Measurements from ENCODE around the gene WNT3. TPM values are rescaled to one million over a fixed set of nuclear protein-coding genes. Genes with fewer than 3 reads are reported as not detected.

Gene WNT3
- total and polyA plus RNA-seq, 2 donors (not counting 3 experiments of a cell fraction or from before 2014, with no cell fraction given) = 1.4 to 2.1 TPM

- ChIA-PET POLR2A (no interaction called here), CTCF (interaction anchor here (0.6 kb wide), 1 partner anchor 336 kb away, joined by 3 read pairs; no protein-coding TSS in a partner anchor)
- Histone ChIP-seq H3K4me2 (ENCODE audit: insufficient read depth, low read length) (no peak overlapping the region), H3K9me3 (replicated peaks; ENCODE audit: control insufficient read depth, insufficient read depth, low read length) (no peaks in the 10 kb centered on the region), H3K27ac (ENCODE audit: insufficient read depth, low read depth, low read length) (no peak overlapping the region), H2AFZ (ENCODE audit: low read depth, low read length) (no peak overlapping the region), H3K4me3 (replicated peaks in 1 of 3; ENCODE audit: insufficient read depth in 1 of 3, low read depth in 1 of 3, low read length in 3 of 3) (no peak overlapping the region), H3K4me1 (ENCODE audit: control insufficient read depth, extremely low read depth, insufficient read depth, low read length) (no peaks in the 10 kb centered on the region), H3K36me3 (ENCODE audit: control insufficient read depth in 2 of 2, extremely low read depth in 1 of 2, insufficient read depth in 2 of 2, low read length in 2 of 2) (no peaks in the 10 kb centered on the region), H4K20me1 (replicated peaks; ENCODE audit: control insufficient read depth, extremely low read depth, insufficient read depth, low read length) (no peaks in the 10 kb centered on the region), H3K9ac (replicated peaks; ENCODE audit: extremely low read depth, insufficient read depth, low read length) (no peak overlapping the region), H3K27me3 (ENCODE audit: control insufficient read depth in 2 of 2, insufficient read depth in 2 of 2, low read length in 2 of 2) (peaks cover 5 to 11% of the 10 kb centered on the region in 2 experiments), H3K9me1 (replicated peaks; ENCODE audit: control insufficient read depth, extremely low read depth, insufficient read depth, low read length) (no peaks in the 10 kb centered on the region), H3K79me2 (ENCODE audit: control insufficient read depth, insufficient read depth, low read length) (no peaks in the 10 kb centered on the region)
- intact Hi-C loops (cut with micrococcal nuclease) = no loop called here
- DNase-seq (ENCODE audit: low read depth, low spot score) (no peak), FAIRE-seq (no peak)
- no TSS peak for BruUV-seq (replicated peaks)
- dilution Hi-C loops (cut with MboI; ENCODE audit: extremely low pct_ligation_motif_present, low sequenced_read_pairs) = no loop called here
- TF ChIP-seq CTCF (IDR thresholded peaks at IDR 0.05; ENCODE audit: extremely low read depth in 1 of 2, insufficient read depth in 1 of 2, low read depth in 1 of 2, low read length in 2 of 2) (no peak), GATA2 (IDR thresholded peaks at IDR 0.05; ENCODE audit: insufficient read depth, insufficient read length, low read depth, low read length) (no peak), POLR2A (IDR thresholded peaks at IDR 0.05; ENCODE audit: low read depth, low read length) (no peak), FOS (IDR thresholded peaks at IDR 0.05; ENCODE audit: borderline replicate concordance, insufficient read depth, low read length) (no peak), JUN (IDR thresholded peaks at IDR 0.05; ENCODE audit: borderline replicate concordance, insufficient read depth, insufficient read length, low read depth) (no peak), EZH2 (IDR thresholded peaks at IDR 0.05; ENCODE audit: borderline replicate concordance, low read depth, low read length, severe bottlenecking) (no peak)
Observed at GRCh38 chr17:46809110-46809571, 9.4 kb downstream of the WNT3 start.

All from endothelial cell of umbilical vein (primary cell).